Cortex of kidney (tissue), 1 donor: Measurements from ENCODE around the gene GORAB.

ENCODE experiments used
- DNase-seq: peaks from one replicate; lab custom pipeline; 2025; lab: John Stamatoyannopoulos, UW

GORAB gene, protein sequence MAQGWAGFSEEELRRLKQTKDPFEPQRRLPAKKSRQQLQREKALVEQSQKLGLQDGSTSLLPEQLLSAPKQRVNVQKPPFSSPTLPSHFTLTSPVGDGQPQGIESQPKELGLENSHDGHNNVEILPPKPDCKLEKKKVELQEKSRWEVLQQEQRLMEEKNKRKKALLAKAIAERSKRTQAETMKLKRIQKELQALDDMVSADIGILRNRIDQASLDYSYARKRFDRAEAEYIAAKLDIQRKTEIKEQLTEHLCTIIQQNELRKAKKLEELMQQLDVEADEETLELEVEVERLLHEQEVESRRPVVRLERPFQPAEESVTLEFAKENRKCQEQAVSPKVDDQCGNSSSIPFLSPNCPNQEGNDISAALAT

DNA sequence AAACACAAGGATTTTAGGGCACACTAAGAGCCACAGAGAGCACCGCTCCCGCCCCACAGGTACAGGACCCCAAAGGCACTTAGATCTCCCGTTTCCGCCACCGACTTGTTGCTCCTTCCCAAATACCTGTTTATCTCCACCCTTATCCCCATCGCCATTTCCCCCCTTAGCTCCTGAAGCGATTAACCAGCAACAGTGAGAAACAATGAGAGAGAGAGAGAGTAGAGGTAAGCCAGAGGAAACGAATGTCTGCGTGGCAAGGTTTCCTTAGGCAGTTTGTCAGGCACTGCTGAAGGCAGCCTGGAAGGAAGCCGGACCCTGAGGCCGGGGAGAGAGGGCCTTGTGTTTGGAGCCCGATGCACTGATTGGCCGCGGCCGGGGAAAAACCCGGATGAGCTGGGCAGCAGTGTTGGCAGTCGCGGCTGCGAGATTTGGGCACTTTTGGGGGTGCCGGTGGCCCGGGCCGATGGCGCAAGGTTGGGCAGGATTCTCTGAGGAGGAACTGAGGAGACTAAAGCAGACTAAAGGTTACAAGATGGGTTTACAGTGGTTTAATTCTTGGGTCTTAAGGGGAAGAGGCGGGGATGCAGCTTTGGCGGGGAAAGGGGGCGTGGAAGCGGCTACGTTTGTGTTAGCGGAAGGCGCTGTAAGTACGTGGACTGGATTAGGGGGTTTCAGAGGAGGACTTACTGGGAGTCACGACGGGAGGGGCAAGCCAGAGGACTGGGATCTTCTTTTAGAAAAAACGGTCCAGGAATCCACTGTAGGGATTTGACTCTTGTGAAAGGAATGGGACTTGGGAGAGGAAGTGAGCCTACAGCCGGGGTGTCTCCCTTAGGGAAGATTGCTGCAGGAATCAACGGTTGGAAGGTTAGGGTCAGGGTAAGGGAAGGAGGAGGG is at the start of gene GORAB:
TSS of gene GORAB (plus strand) at position 409 of the 900 bp plus-strand sequence. CDS start at position 467, 58 bp downstream.
- peak; percentile 23 for DNase-seq

DNA sequence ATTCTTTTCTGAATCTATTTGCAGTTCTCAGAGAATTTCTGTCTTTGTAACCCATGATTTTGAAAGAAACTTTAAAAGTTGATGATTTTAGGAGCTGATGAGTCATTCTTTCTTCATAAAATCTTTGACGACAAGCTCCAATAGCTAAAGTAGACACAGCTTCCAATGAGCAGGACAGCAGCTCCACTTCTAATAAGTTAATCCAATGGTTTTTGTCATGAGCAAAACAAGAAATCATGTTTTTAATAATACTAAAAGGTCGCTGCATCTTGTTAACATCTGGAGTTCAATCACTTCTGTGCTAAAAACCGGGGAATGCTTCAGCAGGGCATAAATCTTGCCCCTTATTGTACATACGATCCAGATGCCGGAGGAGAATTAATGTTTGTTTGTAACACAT is 48.9 kb upstream of the GORAB start:
- DNase-seq, result no peak

DNA sequence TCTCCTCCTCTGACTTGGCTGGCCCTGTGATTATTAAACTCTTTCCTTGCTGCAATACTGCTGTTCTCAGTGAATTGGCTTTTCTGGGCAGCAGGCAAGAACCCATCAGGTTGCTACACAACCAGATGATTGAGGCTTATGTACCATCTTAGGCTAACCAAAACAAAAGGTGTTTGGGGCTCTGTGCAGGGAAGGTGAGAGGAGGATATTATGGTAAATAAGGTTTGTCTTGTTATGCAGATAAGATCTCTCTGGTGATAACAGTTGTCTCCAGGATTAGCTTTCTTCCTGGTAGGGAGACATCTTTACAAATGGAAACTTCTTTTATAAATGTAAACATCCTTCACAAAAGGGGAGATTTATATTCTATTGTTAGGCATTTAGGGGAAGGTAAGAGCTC is 44.5 kb upstream of the GORAB start:
- no peak for DNase-seq

DNA sequence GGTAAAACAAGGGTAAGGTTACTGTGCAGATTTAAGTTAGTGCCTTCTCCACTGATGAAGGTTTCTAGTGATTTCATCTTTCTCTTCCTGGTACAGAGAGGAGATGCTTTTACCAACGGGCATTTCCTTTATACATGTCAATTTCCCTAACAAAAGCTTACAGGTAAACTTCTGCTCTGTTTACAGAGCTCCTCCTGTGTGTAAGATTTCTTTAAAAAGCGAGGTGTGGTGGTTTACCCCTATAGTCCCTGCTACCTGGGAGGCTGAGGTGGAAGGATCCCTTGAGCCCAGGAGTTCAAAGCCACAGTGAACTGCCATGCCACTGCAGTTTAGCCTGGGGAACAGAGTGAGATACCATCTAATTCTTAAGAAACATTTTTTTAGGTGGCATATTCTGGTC is 40.7 kb upstream of the GORAB start:
- no peak for DNase-seq

DNA sequence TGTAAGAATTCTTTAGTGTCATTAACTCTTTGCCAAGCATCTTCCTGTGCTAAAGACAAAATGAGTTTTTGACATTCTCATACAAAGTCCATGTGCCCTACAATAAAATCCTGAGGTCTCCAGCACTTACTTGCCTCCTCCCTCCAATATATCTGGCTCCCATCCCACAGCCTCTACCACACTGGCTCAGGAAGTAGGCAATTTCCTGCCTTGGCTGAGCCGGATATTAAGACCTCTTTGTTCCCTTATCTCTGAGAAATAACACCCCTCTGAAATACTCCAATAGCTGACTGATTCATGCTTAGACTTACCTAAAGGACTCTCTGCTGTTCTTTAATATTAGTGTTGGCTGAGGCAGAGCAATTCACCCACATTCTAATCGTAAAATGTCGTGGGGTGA is 37.6 kb upstream of the GORAB start:
- no peak for DNase-seq

DNA sequence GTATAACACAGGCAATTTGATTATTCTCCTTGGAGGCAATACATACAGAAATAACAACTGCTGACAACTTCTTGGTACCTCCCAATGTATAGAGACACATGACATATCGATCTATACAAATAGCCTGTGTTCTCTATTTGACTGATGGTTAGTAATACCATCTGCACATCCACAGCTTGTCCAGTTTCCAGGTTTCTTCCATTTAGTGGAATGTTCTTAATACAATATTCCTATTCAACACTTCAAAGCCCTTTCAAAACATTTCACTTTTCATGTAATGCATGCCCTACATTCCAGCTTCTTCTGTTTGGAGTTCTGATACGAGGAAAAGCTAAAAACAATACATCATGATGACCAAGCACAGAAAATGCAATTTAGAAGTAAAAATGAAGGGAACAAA is 37.0 kb upstream of the GORAB start:
- no peak for DNase-seq

DNA sequence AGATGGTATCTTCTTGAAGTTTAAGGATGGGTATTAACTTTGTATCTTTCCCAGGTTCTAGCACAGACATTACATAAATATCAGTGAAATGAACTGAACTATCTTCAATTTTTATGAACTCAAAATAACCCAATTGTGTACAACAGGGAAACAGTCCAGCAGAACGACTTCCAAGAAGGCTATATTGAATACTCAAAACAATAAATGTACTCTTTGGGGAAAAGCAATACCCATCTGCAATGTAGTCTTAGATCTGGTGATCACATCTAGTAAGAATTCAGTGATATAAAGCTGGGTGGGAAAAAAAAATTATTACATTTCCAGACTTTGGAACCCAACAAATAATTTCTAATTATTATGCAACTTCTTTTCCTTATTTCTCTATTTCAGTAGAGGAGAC is 33.1 kb upstream of the GORAB start:
- no peak for DNase-seq

DNA sequence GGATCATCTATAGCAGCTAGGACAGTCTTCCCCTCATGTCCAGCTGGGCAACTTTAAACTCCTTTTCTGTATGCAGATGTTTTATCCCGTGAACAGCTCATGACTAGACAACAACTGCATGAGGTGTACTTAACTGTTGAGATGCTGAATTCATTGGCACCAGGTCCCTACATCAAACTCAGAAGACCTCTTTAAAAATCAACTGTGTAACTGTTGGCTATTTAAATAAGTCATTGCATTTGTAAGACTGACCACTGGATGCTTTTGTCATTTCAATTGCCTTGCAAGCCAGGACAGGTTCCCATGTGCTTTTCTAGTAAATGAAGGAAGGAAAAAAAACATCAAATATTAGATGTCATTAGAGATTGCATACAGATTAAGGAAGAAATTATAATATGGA is 28.3 kb upstream of the GORAB start:
- DNase-seq, result no peak

DNA sequence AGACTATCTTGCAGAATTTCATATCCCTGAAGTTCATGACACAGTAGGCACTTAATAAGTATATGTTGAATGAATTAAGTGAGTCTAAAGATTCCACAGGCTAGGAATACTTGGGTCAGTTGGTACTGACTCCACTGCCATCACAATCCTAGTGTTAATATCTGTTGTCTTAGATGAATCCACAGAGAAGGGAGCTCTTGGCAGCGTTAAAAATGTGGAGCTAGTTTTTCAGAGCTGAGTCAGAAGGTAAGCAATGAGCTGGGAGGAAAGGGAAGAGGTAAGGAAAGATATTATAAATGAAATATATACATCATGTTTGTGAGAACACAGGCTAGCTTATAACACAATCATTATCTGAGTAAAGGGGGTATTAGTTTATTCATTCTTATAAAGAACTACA is 21.8 kb upstream of the GORAB start:
- no peak for DNase-seq

DNA sequence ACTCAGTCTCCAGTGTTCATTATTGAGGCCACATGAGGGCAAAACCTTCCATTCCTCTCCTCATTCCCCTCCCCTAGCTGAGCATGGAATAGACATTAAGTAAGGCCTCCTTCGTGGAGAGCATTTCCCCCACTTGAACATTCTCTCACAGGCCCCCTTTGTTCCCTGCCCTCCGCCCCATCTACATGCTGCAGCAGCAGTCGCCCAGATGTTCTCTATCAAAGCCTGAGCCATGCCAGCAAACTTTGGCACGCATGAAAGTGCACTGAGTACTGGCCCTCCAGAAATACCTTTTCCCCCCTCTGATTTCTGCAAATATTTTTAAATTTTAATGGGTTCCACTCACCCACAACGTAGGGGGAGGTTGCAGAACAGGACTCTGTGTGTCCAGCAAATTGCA is 20.9 kb upstream of the GORAB start:
- no peak for DNase-seq

DNA sequence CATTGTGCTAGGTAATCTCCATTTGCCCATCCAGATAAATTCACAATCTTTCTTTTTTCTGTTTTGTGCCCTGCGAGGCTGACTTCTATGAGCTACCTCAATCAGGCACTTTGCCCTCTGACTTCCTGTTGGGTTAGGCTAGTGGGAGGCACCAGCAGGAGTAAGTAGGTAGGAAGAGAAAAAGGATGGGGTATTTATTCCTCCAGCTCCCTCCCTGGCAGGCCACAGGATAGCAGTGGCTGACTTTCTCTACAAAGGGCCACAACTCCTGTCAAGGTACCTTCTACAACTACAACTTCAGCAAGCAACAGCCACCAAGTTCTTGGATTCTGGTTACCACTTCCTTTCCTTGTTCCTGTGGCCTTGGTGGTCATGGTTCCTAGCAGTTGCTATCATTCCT is 18.8 kb upstream of the GORAB start:
- DNase-seq, result no peak

DNA sequence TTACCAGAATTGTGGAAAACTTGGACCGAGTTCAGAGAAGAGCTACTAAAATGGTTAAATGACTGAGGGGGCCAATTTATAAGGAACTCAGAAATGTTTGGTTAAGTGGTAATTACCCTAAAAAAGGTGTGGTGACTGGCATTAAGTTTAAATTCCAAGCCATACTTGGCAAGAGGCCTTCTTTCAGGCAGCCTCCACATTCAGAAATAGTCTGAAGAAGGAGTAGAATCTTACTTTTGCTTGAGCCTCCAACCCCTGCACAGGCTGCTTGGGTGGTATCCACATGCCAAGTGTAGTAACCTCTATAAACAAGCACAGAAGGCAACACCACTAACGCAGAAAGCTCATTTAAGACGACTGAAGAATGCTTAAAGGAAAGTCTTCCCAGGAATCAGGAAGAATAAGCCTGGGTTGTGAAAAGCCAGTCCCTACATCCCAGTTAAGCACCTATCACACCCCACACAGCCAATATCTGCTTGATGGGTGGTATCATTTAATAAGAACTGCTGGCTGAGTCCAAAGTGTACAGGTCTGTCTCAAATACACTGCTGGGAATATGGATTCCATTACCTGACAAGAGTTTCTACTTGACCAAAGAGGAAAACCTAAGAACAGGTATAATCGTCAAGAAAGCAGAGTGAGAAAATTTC is 13.7 kb upstream of the GORAB start:
- no peak for DNase-seq

DNA sequence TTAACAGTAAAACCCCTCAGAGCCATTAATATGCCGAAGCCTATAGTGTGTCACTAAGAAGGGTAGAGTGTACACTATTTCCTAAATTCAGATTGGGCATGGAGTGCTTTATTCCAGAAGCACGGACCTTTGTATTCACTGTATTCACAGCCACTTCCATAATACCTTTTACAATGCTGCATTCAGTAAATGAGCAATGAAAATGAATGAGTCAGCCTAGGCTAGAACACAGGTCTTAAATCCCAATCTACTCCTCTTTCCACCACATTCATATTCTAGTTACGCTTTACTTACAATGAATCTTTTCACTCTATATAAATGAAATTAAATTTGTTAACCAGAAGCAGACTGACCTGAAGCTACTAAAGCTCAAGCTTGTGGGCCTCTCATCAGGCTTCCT is 13.0 kb upstream of the GORAB start:
- no peak for DNase-seq

DNA sequence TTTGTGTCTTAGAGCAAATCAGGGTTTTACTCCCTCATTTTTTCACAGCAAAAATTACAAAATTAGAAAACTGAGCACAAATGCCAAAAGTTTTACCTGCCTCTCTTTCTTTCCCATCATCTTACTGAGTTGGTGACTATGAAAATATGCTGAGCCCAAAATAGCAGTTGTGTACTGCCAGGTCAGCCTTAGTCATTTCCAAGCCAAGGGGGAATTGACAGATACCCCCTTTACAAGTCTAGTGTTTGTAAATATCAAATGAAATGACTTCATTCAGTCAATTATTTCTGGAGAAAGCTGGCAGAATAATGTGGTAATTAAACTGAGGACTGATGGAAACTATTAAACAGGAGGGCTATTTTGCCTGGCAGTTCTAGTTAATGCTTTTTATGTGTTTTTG is 11.4 kb upstream of the GORAB start:
- no peak for DNase-seq

DNA sequence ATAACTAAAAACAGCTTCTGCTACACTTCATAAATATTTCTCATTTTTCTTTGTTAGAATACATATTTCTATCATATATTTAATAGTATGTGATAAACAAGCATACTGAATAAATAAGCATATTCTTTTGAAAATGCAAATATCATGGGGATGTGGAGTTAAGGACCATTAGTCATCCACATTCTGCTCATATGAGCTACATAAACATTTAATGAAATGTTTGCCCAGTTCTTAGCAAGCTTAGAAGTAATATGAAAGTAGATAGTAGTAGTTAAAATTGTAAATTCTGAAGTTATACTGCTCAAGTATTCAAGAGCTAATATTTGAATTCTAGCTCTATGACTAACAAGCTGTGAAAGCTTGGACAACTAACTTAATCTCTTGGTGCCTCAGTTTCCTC is 10.1 kb upstream of the GORAB start:
- no peak for DNase-seq

DNA sequence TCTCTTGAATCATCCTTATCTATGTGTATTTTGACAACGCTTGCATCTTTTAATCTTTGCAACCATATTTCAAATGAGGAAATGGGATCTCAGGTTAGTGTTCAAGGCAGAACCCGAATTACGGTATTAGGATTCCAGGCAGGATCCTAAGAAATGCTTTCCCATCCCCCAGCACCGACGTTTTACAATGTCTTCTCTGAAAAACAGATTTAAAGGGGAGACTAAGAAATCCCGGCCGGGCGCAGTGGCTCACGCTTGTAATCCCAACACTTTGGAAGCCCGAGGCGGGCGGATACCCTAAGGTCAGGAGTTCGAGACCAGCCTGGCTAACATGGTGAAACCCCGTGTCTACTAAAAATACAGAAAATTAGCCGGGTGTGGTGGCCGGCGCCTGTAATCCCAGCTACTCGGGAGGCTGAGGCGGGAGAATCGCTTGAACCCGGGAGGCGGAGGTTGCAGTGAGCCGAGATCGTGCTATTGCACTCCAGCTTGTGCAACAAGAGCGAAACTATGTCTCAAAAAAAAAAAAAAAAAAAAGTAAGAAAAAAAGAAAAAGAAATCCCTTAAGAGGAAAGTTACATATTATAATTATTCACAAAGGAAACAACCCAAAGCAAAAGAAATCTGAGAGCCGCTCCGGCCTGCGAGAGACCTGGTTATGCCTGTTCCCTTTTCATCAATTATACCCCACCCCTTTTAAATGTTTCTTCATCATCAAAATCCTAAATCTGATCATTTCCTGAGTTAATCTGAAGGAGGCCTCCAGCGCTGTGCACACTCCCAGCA is 801 bp upstream of the GORAB start:
- DNase-seq, result no peak

DNA sequence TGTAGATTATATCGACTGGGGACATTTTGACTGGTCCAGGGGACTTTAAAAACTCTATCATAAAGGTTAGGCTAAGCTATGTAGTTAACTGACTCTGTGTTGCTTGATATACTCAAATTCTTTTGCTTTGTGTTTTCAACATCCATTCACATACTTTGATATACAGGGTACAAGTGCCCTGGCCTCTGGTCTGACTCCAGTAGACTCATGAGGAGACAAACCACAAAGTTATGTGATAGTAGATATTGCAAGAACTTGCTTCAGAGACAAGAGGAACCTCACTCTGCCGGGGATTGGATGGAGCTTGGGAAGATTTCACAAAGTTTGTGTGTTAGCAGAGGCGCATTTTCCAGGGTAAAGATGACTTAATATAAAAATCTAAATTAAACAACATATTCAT is 1.3 kb downstream of the GORAB start:
- DNase-seq, result no peak

DNA sequence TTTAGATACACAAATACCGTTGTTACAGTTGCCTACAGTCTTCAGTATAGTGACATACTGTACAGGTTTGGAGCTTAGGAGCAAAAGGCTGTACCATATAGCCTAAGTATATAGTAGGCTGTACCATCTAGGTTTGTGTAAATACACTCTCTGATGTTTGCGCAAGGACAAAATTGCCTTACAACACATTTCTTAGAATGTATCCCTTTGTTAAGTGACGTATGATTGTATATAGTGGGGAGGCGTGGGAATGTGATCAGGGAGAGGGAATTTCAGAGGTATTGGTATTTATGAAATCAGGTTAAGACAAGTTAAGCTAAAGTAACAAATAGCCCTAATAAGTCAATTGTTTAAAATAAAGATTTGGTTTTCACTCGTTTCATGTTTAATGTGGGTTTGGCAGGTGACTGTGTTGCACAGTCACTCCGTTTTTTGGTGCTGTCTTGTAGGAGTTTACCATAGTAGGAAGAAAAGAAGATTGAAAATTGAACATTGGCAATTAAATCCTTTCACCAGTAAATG is 2.7 kb downstream of the GORAB start:
- DNase-seq, result no peak

DNA sequence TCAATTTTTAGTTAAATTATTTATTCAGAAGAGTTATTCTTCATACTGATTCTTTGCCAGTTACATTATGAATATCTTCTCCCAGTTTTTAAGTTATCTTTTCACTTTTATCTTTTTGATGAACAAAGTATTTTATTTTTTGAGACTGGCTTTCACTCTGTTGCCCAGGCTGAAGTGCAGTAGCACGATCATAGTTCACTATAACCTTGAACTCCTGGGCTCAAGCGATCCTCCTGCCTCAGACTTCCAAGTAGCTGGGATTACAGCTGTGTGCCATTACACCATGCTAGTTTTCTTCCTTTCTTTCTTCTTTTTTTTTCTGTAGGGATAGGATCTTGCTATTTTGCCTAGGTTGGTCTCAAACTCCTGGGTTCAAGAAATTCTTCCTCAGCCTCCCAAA is 3.5 kb downstream of the GORAB start:
- no peak for DNase-seq

DNA sequence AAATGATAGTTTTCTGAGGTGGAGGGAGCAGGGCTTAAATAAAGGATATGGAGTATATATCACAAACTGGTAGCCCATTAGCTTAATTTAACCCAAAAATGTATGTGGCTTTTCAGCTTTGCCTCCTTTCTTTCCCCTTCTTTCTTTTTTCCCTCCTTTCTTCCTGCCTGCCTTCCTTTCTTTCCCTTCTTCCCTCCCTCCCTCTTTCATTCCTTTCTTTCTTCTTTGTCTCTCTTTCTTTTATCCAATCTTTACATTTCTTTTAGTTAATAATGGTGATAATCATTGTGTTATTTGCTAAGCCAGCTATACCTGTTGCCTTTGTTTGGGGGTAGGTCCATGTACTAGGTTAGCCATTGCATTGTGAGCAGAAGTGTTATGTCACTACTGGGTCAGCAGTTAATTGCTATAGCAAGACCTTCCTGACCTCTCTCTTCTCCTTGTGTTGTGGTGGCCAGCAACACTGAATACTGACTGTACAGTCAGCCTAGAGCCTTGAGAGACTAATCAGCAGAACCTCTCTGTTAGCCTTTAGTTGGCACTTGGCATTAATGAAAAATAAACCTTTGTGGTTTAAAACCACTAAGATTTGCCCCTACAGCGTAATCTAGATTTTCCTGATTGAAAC is 5.1 kb downstream of the GORAB start:
- DNase-seq, result no peak

DNA sequence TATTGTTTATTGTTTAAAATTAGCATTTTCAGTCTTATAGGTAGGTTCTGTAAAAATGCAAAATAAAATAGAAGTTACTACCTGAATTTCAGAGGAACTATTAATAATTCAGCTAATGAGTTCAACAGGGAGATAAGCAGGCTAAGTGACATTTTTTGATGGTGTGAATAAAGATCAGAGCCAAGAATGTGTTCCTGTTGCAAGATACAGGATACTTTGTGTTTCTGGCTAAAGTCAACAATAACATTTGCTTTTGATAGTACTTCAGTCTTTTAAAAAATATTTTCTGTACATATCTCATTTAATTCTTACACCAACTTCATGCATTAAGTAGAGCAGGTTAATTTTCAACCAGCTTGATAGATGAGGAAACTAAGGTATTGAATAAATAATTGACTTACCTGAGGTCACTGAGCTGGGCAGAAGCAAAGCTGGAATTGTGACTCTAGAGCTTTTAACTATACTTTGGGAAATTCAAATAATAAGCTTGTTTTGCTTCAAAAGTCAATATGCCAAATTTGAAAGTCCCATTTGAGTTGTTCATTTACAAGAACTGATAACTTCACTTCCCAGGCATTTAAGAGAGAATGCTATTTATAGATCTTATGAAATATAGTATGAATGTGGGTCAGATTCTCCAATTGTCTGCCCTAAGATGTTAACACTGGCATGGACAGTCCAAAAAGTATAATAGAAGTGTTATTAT is 6.0 kb downstream of the GORAB start:
- no peak for DNase-seq
